Measurements from ENCODE around the gene CACNA1H.

The CACNA1H gene

GRCh38 chr16:1159325-1159972 is 6.5 kb downstream of the CACNA1H start:
- no peak for DNase-seq

- no peak for DNase-seq
Measured at GRCh38 chr16:1159973-1160772, 7.3 kb downstream of the CACNA1H start.

GRCh38 chr16:1160773-1161348 is 8.0 kb downstream of the CACNA1H start:
- no peak for DNase-seq

- no peak for DNase-seq
Measured at GRCh38 chr16:1162701-1163566, 10.0 kb downstream of the CACNA1H start.

- DNase-seq: no peak
Measured at GRCh38 chr16:1163567-1164055, 10.7 kb downstream of the CACNA1H start.

- DNase-seq: no peak
Measured at GRCh38 chr16:1164382-1164781, 11.5 kb downstream of the CACNA1H start.

- DNase-seq: no peak
Measured at GRCh38 chr16:1164975-1165374, 12.1 kb downstream of the CACNA1H start.

- DNase-seq: no peak
Measured at GRCh38 chr16:1165511-1165910, 12.6 kb downstream of the CACNA1H start.

- no peak for DNase-seq
Measured at GRCh38 chr16:1167276-1168107, 14.6 kb downstream of the CACNA1H start.

GRCh38 chr16:1168837-1169236 is 15.9 kb downstream of the CACNA1H start:
- DNase-seq: no peak

GRCh38 chr16:1169285-1170075 is 16.6 kb downstream of the CACNA1H start:
- no peak for DNase-seq

GRCh38 chr16:1170076-1170418 is 17.1 kb downstream of the CACNA1H start:
- no peak for DNase-seq

GRCh38 chr16:1171001-1171400 is 18.1 kb downstream of the CACNA1H start:
- no peak for DNase-seq

- DNase-seq: no peak
Measured at GRCh38 chr16:1171854-1172428, 19.0 kb downstream of the CACNA1H start.

- DNase-seq: no peak
Measured at GRCh38 chr16:1172651-1173050, 19.7 kb downstream of the CACNA1H start.

GRCh38 chr16:1173788-1174451 is 21.0 kb downstream of the CACNA1H start:
- DNase-seq: no peak

- DNase-seq: no peak
Measured at GRCh38 chr16:1174477-1175357, 21.8 kb downstream of the CACNA1H start.

- no peak for DNase-seq
Measured at GRCh38 chr16:1175566-1176279, 22.8 kb downstream of the CACNA1H start.
